OCI-LY1 (cell line): ENCODE measurements around the gene IDH3A.

Experiments used
- H2AFZ ChIP-seq: fragments of 200-600 bp; sonication (generic), shearing (Covaris generic); 2 replicates; pipeline ENCODE4 v1.6.0; 2014; ENCODE audit warnings: antibody characterized with exemption, mild to moderate bottlenecking, low read length
- H3F3A ChIP-seq: fragments of 200-600 bp; sonication (generic), shearing (Covaris generic); 2 replicates; pipeline ENCODE4 v1.6.0; 2014; ENCODE audit warnings: mild to moderate bottlenecking, antibody characterized with exemption, low read length, moderate library complexity; ENCODE audit not compliant: insufficient read depth
- H3K27ac ChIP-seq: fragments of 200-600 bp; sonication (generic); 2 replicates; pipeline ENCODE4 v1.5.1; 2014; ENCODE audit warnings: low read length, mixed run types, mild to moderate bottlenecking, low read depth; ENCODE audit not compliant: poor library complexity, severe bottlenecking
- H3K27me3 ChIP-seq: fragments of 200-600 bp; sonication (generic); 2 replicates; pipeline ENCODE4 v1.6.0; 2014; ENCODE audit warnings: antibody characterized with exemption, mild to moderate bottlenecking, low read length, moderate library complexity; ENCODE audit not compliant: insufficient read depth
- H3K36me3 ChIP-seq: fragments of 200-600 bp; sonication (generic); 2 replicates; pipeline ENCODE4 v1.6.1; 2014; ENCODE audit warnings: mild to moderate bottlenecking, antibody characterized with exemption, low read length, moderate library complexity, mixed read lengths; ENCODE audit not compliant: insufficient read depth
- H3K4me1 ChIP-seq: fragments of 200-600 bp; sonication (generic); 2 replicates; pipeline ENCODE4 v1.5.1; 2014; ENCODE audit warnings: mild to moderate bottlenecking, low read length, moderate library complexity; ENCODE audit not compliant: insufficient read depth, severe bottlenecking
- H3K4me2 ChIP-seq: fragments of 200-600 bp; sonication (generic), shearing (Covaris generic); 2 replicates; pipeline ENCODE4 v1.6.1; 2014; ENCODE audit warnings: low read length
- H3K4me3 ChIP-seq: fragments of 200-600 bp; sonication (generic); 2 replicates; pipeline ENCODE4 v1.5.1; 2014; ENCODE audit warnings: low read length, low read depth, mild to moderate bottlenecking, mixed read lengths; ENCODE audit not compliant: poor library complexity, severe bottlenecking
- H3K79me2 ChIP-seq: fragments of 200-600 bp; shearing (Covaris generic); 2 replicates; pipeline ENCODE4 v1.6.1; 2016; ENCODE audit warnings: mixed run types, low read length, mixed read lengths; ENCODE audit not compliant: insufficient read depth
- H3K9ac ChIP-seq: fragments of 200-600 bp; sonication (generic), shearing (Covaris generic); 2 replicates; pipeline ENCODE4 v1.6.1; 2014; ENCODE audit warnings: mild to moderate bottlenecking, low read length, mixed read lengths
- H3K9me2 ChIP-seq: fragments of 200-600 bp; sonication (generic), shearing (Covaris generic); 2 replicates; pipeline ENCODE4 v1.6.1; 2014; ENCODE audit warnings: low read depth, mild to moderate bottlenecking, low read length, mixed read lengths
- H3K9me3 ChIP-seq: fragments of 200-600 bp; shearing (Covaris generic); 2 replicates; pipeline ENCODE4 v1.6.1; 2014; ENCODE audit warnings: low read length, mixed read lengths
- H4K20me1 ChIP-seq: fragments of 200-600 bp; sonication (generic), shearing (Covaris generic); 2 replicates; pipeline ENCODE4 v1.6.0; 2016; ENCODE audit warnings: mild to moderate bottlenecking, low read length; ENCODE audit not compliant: insufficient read depth
- EZH2 ChIP-seq: fragments of 200-600 bp; sonication (generic), shearing (Covaris generic); IDR thresholded peaks from 2 replicates; pipeline ENCODE4 v1.8.0; 2017; ENCODE audit warnings: borderline replicate concordance, mixed run types, mild to moderate bottlenecking, antibody characterized with exemption, low read length, moderate library complexity, mixed read lengths
- TF ChIP-seq, protein P1 (sequence below): fragments of 200-600 bp; sonication (generic), shearing (Covaris generic); IDR thresholded peaks from 2 replicates; pipeline ENCODE4 v1.5.1; 2017; ENCODE audit warnings: mild to moderate bottlenecking, antibody characterized with exemption, low read length, moderate library complexity, mixed read lengths

Gene IDH3A

DNA sequence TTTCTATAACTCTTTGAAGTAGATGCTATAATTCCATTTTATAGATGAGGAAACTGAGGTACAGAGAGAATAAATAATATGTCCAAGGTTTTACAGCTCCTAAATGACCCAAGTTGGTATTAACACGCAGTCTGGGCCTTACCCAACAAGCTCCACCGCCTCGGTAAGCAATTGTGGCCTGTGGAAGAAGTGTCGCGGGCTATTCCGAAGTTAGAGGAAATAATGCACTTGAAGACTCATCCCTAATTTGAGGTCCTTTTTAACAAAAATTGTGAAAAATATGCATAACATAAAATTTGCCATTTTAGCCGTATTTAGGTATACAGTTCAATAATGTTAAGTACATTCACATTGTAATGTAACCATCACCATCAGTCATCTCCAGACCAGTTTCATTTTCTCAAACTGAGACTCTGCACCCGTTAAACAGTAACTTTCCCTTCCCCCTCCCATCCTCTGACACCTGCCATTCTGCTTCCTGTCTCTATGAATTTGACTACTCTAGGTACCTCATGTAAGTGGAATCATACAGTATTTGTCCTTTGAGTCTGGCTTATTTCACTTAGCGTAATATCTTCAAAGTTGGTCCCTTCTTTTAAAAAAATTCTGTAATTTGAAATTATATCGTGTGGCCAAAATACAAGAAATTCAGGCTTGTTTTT is 18.2 kb downstream of the IDH3A start:
- Histone ChIP-seq H3K4me1 (peaks cover 13% of the 10 kb centered on the region), H3K79me2 (no peaks in the 10 kb centered on the region), H3K27me3 (no peaks in the 10 kb centered on the region), H3K9me2 (no peaks in the 10 kb centered on the region), H3K4me3 (no peak overlapping the region), H3K9ac (no peak overlapping the region), H2AFZ (no peak overlapping the region), H3K27ac (no peak overlapping the region), H4K20me1 (no peaks in the 10 kb centered on the region), H3K36me3 (peaks cover 92% of the 10 kb centered on the region), H3F3A (no peaks in the 10 kb centered on the region), H3K4me2 (no peak overlapping the region), H3K9me3 (no peaks in the 10 kb centered on the region)
- TF ChIP-seq EZH2, result no peak
- TF ChIP-seq, protein P1, sequence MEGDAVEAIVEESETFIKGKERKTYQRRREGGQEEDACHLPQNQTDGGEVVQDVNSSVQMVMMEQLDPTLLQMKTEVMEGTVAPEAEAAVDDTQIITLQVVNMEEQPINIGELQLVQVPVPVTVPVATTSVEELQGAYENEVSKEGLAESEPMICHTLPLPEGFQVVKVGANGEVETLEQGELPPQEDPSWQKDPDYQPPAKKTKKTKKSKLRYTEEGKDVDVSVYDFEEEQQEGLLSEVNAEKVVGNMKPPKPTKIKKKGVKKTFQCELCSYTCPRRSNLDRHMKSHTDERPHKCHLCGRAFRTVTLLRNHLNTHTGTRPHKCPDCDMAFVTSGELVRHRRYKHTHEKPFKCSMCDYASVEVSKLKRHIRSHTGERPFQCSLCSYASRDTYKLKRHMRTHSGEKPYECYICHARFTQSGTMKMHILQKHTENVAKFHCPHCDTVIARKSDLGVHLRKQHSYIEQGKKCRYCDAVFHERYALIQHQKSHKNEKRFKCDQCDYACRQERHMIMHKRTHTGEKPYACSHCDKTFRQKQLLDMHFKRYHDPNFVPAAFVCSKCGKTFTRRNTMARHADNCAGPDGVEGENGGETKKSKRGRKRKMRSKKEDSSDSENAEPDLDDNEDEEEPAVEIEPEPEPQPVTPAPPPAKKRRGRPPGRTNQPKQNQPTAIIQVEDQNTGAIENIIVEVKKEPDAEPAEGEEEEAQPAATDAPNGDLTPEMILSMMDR, result no peak

DNA sequence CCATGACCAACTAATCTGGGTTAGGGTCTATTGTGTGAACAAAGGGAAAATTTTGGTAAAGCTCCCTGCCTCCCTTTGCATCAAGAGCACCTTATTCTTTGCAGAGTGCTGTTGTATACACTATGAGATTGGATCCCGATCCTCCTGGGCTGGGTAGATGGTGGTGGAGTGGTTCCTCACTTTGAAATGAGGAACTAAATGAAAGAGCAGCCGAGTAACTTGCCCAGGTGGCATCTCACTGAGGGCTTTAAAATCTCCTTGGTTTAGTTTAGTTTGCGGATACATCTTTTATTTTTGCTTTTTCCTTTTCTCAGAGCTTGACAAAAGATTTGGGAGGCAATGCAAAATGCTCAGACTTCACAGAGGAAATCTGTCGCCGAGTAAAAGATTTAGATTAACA is 19.4 kb downstream of the IDH3A start:
- H3K27me3 ChIP-seq, result no peaks in the 10 kb centered on the region
- peaks cover 86% of the 10 kb centered on the region for H3K36me3 ChIP-seq
- no peaks in the 10 kb centered on the region for H3F3A ChIP-seq
- no peak overlapping the region for H3K27ac ChIP-seq
- H3K4me1 ChIP-seq, result peaks cover 13% of the 10 kb centered on the region
- no peaks in the 10 kb centered on the region for H3K9me3 ChIP-seq
- H3K79me2 ChIP-seq, result no peaks in the 10 kb centered on the region
- TF ChIP-seq, protein P1, result no peak
- TF ChIP-seq EZH2, result no peak
- H3K9me2 ChIP-seq, result no peaks in the 10 kb centered on the region
- no peak overlapping the region for H2AFZ ChIP-seq
- no peaks in the 10 kb centered on the region for H4K20me1 ChIP-seq
- H3K4me2 ChIP-seq, result no peak overlapping the region
- H3K4me3 ChIP-seq, result no peak overlapping the region
- H3K9ac ChIP-seq, result no peak overlapping the region

DNA sequence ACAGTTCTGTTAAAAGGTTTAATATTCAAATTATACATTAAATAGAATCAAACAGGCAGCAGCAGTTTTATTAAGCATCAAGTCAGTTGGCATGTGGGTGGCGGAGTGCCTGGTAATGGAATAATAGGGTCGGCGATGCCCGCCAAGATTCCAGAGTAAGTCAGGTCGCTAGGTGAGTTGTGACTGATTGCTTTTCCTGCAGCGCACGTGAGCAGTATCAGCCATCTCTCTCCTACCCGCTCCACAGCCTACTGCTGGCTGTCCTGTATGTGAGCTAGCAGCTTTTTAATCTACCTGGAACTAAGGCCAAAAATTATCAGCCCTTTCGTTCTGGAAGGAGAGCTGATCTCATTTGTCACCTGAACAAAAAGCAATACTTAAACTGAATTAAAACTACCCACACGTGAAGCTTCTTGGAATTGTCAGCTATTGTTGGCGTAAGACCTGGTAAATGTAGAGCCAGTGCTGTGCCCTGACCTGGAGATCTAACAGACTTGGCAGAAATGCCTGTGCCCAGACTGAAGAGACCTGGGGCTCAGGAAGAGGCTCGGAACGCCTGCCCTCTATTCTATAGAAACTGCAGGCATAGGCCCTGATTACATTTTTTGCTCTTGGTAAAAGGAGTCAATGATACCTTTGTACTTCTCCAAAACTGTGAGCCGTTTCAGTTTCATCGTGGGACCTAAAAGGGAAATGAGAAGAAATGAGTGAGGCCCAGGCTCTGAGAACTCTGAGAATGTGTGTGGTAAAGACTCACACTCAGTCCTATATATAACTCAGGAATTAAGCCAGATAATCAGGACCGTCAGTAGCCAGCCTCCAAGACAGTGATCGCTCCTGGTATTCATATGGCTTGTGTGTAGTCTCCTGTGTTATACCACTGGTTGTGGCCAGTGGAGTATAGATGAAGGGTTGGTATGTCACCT is 21.9 kb downstream of the IDH3A start:
- H4K20me1 ChIP-seq, result no peaks in the 10 kb centered on the region
- no peak overlapping the region for H3K27ac ChIP-seq
- TF ChIP-seq, protein P1, result no peak
- no peak for TF ChIP-seq EZH2
- peaks cover 24% of the 10 kb centered on the region for H3K4me1 ChIP-seq
- peaks cover 64% of the 10 kb centered on the region for H3K36me3 ChIP-seq
- H3K4me2 ChIP-seq, result no peak overlapping the region
- no peaks in the 10 kb centered on the region for H3K9me2 ChIP-seq
- no peaks in the 10 kb centered on the region for H3K9me3 ChIP-seq
- H3K79me2 ChIP-seq, result no peaks in the 10 kb centered on the region
- no peak overlapping the region for H2AFZ ChIP-seq
- no peaks in the 10 kb centered on the region for H3F3A ChIP-seq
- no peak overlapping the region for H3K9ac ChIP-seq
- no peaks in the 10 kb centered on the region for H3K27me3 ChIP-seq
- H3K4me3 ChIP-seq, result no peak overlapping the region
